ENCODE results near the gene SEMA3D. TPM values are rescaled to one million over a fixed set of nuclear protein-coding genes. Genes with fewer than 3 reads are reported as not detected.
"Not testable (repeated sequence)": the region's sequence is repeated elsewhere in the genome, so short reads cannot be mapped to it uniquely, and the experiment has no call there.

Gene SEMA3D
- total RNA-seq, 1 donor from 2014 or later = 9.4 TPM

- DNase-seq (ENCODE audit: low read depth in 2 of 2) = no peak
Measured at GRCh38 chr7:84998665-84999064, 188.2 kb downstream of the SEMA3D start.

- DNase-seq (ENCODE audit: low read depth in 2 of 2) = peak in 1 of 2 donors; percentile 34
Measured at GRCh38 chr7:84997626-84998025, 189.2 kb downstream of the SEMA3D start.

- not testable (repeated sequence) for DNase-seq (ENCODE audit: low read depth in 2 of 2)
Measured at GRCh38 chr7:84992954-84993353, 193.9 kb downstream of the SEMA3D start.

GRCh38 chr7:84985073-84985784 is 201.6 kb downstream of the SEMA3D start:
- no peak for DNase-seq (ENCODE audit: low read depth in 2 of 2)

- DNase-seq (ENCODE audit: low read depth in 2 of 2) = no peak
Measured at GRCh38 chr7:84982199-84982598, 204.7 kb downstream of the SEMA3D start.

GRCh38 chr7:84981055-84981976 is 205.5 kb downstream of the SEMA3D start:
- no peak for DNase-seq (ENCODE audit: low read depth in 2 of 2)

GRCh38 chr7:84975586-84976185 is 211.2 kb downstream of the SEMA3D start:
- DNase-seq (ENCODE audit: low read depth in 2 of 2) = peak in 1 of 2 donors; percentile 23

- no peak for DNase-seq (ENCODE audit: low read depth in 2 of 2)
Measured at GRCh38 chr7:84971360-84971759, 215.5 kb downstream of the SEMA3D start.

- DNase-seq (ENCODE audit: low read depth in 2 of 2) = no peak
Measured at GRCh38 chr7:84970670-84971069, 216.2 kb downstream of the SEMA3D start.

GRCh38 chr7:84953234-84953633 is 233.6 kb downstream of the SEMA3D start:
- DNase-seq (ENCODE audit: low read depth in 2 of 2) = no peak

- peak in 1 of 2 donors; percentile 15 for DNase-seq (ENCODE audit: low read depth in 2 of 2)
Measured at GRCh38 chr7:84950836-84951235, 236.0 kb downstream of the SEMA3D start.

GRCh38 chr7:84949501-84949900 is 237.4 kb downstream of the SEMA3D start:
- no peak for DNase-seq (ENCODE audit: low read depth in 2 of 2)

GRCh38 chr7:84949067-84949466 is 237.8 kb downstream of the SEMA3D start:
- DNase-seq (ENCODE audit: low read depth in 2 of 2) = no peak

GRCh38 chr7:84948634-84949033 is 238.2 kb downstream of the SEMA3D start:
- no peak for DNase-seq (ENCODE audit: low read depth in 2 of 2)

GRCh38 chr7:84946549-84946948 is 240.3 kb downstream of the SEMA3D start:
- no peak for DNase-seq (ENCODE audit: low read depth in 2 of 2)
